ENCODE results near the gene CPEB4. TPM values are rescaled to one million over a fixed set of nuclear protein-coding genes. Genes with fewer than 3 reads are reported as not detected.

CPEB4 gene
- total RNA-seq, 1 donor from 2014 or later: 31.9 TPM

- H3K4me3 ChIP-seq: peak overlapping the region; percentile 33 to 50
- H3K27me3 ChIP-seq: no peaks in the 10 kb centered on the region
- H3K9me3 ChIP-seq: no peaks in the 10 kb centered on the region
- H3K27ac ChIP-seq: no peak overlapping the region
- intact Hi-C loops (cut with DNase I): no loop called here
- H3K4me1 ChIP-seq: no peaks in the 10 kb centered on the region
- no peak for DNase-seq (ENCODE audit: extremely low spot score in 2 of 2)
- no peaks in the 10 kb centered on the region for H3K36me3 ChIP-seq
- no peak for TF ChIP-seq POLR2A (IDR thresholded peaks at IDR 0.05)
- no peak for TF ChIP-seq CTCF (IDR thresholded peaks at IDR 0.05)
- TF ChIP-seq POLR2AphosphoS5 (IDR thresholded peaks at IDR 0.05; ENCODE audit: insufficient read depth in 1 of 2, low read depth in 1 of 2): no peak
These were observed 84.4 kb downstream of the CPEB4 start for GRCh38 chr5:173972607-173972924.

DNA sequence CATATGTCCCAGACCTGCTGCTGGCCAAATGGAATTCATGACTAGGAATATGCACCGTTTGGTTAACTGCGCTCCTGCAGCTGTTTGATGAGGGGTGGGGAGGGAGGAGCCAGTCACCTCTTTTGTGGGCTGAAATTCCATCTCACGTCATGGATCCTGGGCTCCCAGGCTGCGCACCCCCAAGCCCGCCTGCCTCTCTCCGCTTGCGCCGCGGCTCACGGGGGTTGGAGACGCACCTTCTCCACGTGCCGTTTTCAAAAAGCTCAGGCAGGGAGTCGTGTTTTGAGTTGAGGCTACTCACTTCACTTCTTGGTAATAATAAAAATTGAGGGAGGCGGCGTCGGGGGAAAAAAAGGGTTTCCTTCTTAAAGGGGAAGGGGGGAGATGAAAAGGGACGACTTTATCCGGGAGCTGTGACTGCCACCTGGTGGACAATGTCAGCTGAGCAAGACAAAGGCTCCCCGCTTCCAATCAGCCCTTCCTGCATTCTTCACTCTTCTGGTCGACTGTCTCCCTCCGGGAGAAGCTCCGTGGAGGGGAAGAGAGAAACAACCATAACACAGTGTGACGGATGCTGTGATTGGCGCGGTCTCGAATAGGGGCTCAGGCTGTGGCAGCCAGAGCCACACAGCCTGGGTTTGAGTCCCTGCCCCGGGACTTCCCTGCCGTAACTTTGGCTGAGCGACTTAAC, 84.9 kb downstream of the CPEB4 start:
- DNase-seq (ENCODE audit: extremely low spot score in 2 of 2): no peak
- Histone ChIP-seq H3K4me3 (peak overlapping the region; percentile 33 to 50), H3K27ac (no peak overlapping the region), H3K9me3 (no peaks in the 10 kb centered on the region), H3K36me3 (no peaks in the 10 kb centered on the region), H3K27me3 (no peaks in the 10 kb centered on the region), H3K4me1 (no peaks in the 10 kb centered on the region)
- intact Hi-C loops (cut with DNase I): loop anchor here (1.0 kb wide), 1 partner anchor 355 kb away; no protein-coding TSS in a partner anchor
- peak in 1 of 2 donors; percentile 8 for TF ChIP-seq POLR2A (IDR thresholded peaks at IDR 0.05)
- peak; percentile 82 to 96 (median 89) for TF ChIP-seq CTCF (IDR thresholded peaks at IDR 0.05)
- peak; percentile 10 to 39 for TF ChIP-seq POLR2AphosphoS5 (IDR thresholded peaks at IDR 0.05; ENCODE audit: insufficient read depth in 1 of 2, low read depth in 1 of 2)

- no peak overlapping the region for H3K27ac ChIP-seq
- intact Hi-C loops (cut with DNase I): loop anchor here (1.0 kb wide), 1 partner anchor 355 kb away; no protein-coding TSS in a partner anchor
- H3K27me3 ChIP-seq: no peaks in the 10 kb centered on the region
- TF ChIP-seq CTCF (IDR thresholded peaks at IDR 0.05) (no peak), POLR2A (IDR thresholded peaks at IDR 0.05) (no peak), POLR2AphosphoS5 (IDR thresholded peaks at IDR 0.05; ENCODE audit: insufficient read depth in 1 of 2, low read depth in 1 of 2) (no peak)
- no peaks in the 10 kb centered on the region for H3K9me3 ChIP-seq
- H3K4me1 ChIP-seq: no peaks in the 10 kb centered on the region
- no peak for DNase-seq (ENCODE audit: extremely low spot score in 2 of 2)
- peak overlapping the region; percentile 33 to 50 for H3K4me3 ChIP-seq
- no peaks in the 10 kb centered on the region for H3K36me3 ChIP-seq
These were observed 85.4 kb downstream of the CPEB4 start for GRCh38 chr5:173973616-173973969.

DNA sequence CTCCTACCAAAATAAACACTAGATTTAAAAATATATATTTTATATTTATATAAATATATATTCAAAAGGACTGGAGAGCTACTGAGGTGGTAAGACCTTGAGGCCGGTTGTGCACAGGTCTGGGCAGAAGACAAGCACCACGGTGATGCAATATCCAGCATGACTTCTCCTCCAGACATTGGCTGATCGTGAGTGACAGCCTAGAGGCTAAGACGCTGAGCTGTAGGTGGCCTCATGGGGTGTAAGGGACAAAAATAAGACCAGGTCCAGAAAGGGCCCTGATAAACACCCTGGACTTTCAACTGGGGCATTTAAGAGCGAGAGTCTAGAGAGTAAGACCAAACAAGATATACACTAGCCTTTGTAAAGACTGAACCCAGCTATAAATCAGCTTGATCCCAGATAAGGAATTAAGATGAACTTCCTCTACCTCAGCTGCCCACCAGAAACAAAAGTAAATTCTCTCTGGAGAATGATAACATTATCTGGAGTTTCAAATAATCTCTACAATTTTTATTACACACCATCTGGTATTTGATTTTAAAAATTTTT, 86.6 kb downstream of the CPEB4 start:
- no peak overlapping the region for H3K4me3 ChIP-seq
- H3K36me3 ChIP-seq: no peaks in the 10 kb centered on the region
- no peaks in the 10 kb centered on the region for H3K27me3 ChIP-seq
- TF ChIP-seq CTCF (IDR thresholded peaks at IDR 0.05) (no peak), POLR2AphosphoS5 (IDR thresholded peaks at IDR 0.05; ENCODE audit: insufficient read depth in 1 of 2, low read depth in 1 of 2) (no peak), POLR2A (IDR thresholded peaks at IDR 0.05) (no peak)
- H3K9me3 ChIP-seq: no peaks in the 10 kb centered on the region
- no peak overlapping the region for H3K27ac ChIP-seq
- no peak for DNase-seq (ENCODE audit: extremely low spot score in 2 of 2)
- intact Hi-C loops (cut with DNase I): no loop called here
- H3K4me1 ChIP-seq: no peaks in the 10 kb centered on the region

DNA sequence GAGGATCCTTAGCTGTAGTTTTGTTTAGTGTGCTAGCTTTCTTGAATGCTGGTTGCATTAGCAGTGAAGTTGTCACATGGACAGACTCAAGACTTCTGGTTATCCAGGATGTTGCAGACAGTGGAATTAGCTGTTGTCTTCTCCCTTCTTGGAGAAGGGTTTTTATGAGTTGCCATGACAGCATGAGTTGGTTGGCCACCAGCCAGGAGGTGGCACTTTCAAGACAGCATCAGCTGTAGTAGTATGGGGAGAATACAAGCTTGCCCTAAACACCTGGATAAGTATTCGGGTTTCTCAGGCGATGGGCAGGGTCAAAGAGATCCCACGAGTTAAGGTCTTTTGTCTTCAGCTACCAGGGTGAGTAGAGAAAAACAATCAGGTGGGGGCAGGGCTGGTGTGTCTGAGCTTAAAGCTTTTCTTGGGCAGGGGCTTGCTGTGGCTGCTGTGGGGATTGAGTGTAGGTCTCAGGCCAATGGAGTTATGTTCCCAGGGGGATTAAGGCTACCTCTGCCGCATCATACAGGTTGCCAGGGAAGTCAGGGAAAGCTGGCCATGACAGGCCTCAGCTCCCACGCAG, 93.1 kb downstream of the CPEB4 start:
- H3K9me3 ChIP-seq: no peaks in the 10 kb centered on the region
- H3K27ac ChIP-seq: no peak overlapping the region
- intact Hi-C loops (cut with DNase I): no loop called here
- TF ChIP-seq POLR2AphosphoS5 (IDR thresholded peaks at IDR 0.05; ENCODE audit: insufficient read depth in 1 of 2, low read depth in 1 of 2): no peak
- no peaks in the 10 kb centered on the region for H3K4me1 ChIP-seq
- H3K4me3 ChIP-seq: no peak overlapping the region
- no peaks in the 10 kb centered on the region for H3K36me3 ChIP-seq
- no peak for DNase-seq (ENCODE audit: extremely low spot score in 2 of 2)
- no peaks in the 10 kb centered on the region for H3K27me3 ChIP-seq

All from vagina (tissue), 2 donors.